ENCODE measurements around the gene CAST. TPM values are rescaled to one million over a fixed set of nuclear protein-coding genes. Genes with fewer than 3 reads are reported as not detected.

CAST gene
- polyA plus RNA-seq, 2 of the 4 experiments (the other 2 are of a cell fraction), result 163 to 257 TPM

GRCh38 chr5:96679293-96679692 is 17.1 kb downstream of the CAST start (continued):
- no peak for TF ChIP-seq CTCF (IDR thresholded peaks at IDR 0.05)
- TF ChIP-seq RARB (CRISPR knock-in tag; IDR thresholded peaks at IDR 0.05), result no peak

GRCh38 chr5:96680759-96681470 is 18.7 kb downstream of the CAST start:
- DNase-seq (ENCODE audit: low read depth in 1 of 2, low spot score in 1 of 2) (no peak), FAIRE-seq (no peak), ATAC-seq (no peak)
- Histone ChIP-seq H3K27ac (no peak overlapping the region), H3K4me3 (no peak overlapping the region), H3K4me2 (no peak overlapping the region), H3K9me3 (no peaks in the 10 kb centered on the region), H3K4me1 (peaks cover 16% of the 10 kb centered on the region; the same call in 2 of the 3 replicates)
- CTCF ChIA-PET, result interaction anchor here (1.9 to 13.6 kb wide), 2 partner anchors 10 to 65 kb away, joined by 5 to 155 read pairs; no protein-coding TSS in a partner anchor
- POLR2A ChIA-PET, result interaction anchor here (1.0 kb wide), 1 partner anchor 18 kb away, joined by 4 read pairs; the partner anchor contains the start of gene CAST
- WGBS (ENCODE audit: missing lambda C conversion rate), result 93% methylated on average over 11 of the region's 11 CpGs
- TF ChIP-seq TFCP2L1 (CRISPR knock-in tag; IDR thresholded peaks at IDR 0.05) (no peak), POLR2A (IDR thresholded peaks at IDR 0.05; ENCODE audit: low read length) (no peak), PBX3 (IDR thresholded peaks at IDR 0.05) (no peak), RNF2 (IDR thresholded peaks at IDR 0.05; ENCODE audit: borderline replicate concordance, low read depth) (no peak), JUN (IDR thresholded peaks at IDR 0.05) (no peak), HOXA7 (CRISPR knock-in tag; IDR thresholded peaks at IDR 0.05) (no peak), PHF8 (IDR thresholded peaks at IDR 0.05; ENCODE audit: borderline replicate concordance, low read depth) (no peak)

- no peak overlapping the region for H3K4me2 ChIP-seq
- H3K9me3 ChIP-seq, result no peaks in the 10 kb centered on the region
- POLR2A ChIA-PET, result interaction anchor here (1.9 kb wide), 1 partner anchor 22 kb away, joined by 5 read pairs; the partner anchor contains the start of gene CAST
- ATAC-seq (no peak), FAIRE-seq (no peak), DNase-seq (ENCODE audit: low read depth in 1 of 2, low spot score in 1 of 2) (no peak)
- 91% methylated on average over 1 of the region's 1 CpG for WGBS (ENCODE audit: missing lambda C conversion rate)
- H3K27ac ChIP-seq, result no peak overlapping the region
- no peak overlapping the region for H3K4me3 ChIP-seq
- H3K4me1 ChIP-seq, result peaks cover 27% of the 10 kb centered on the region; the same call in 2 of the 3 replicates
- TF ChIP-seq CTCF (IDR thresholded peaks at IDR 0.05), result no peak
- TF ChIP-seq PHF8 (IDR thresholded peaks at IDR 0.05; ENCODE audit: borderline replicate concordance, low read depth), result no peak
- CTCF ChIA-PET, result interaction anchor here (1.1 to 13.6 kb wide), 4 partner anchors 14 to 68 kb away, joined by 3 to 155 read pairs (median 5); partner anchors contain the start of gene CAST
These were observed 21.2 kb downstream of the CAST start for GRCh38 chr5:96683392-96683791.

GRCh38 chr5:96683810-96684209 is 21.6 kb downstream of the CAST start:
- POLR2A ChIA-PET, result interaction anchor here (1.9 kb wide), 1 partner anchor 22 kb away, joined by 5 read pairs; the partner anchor contains the start of gene CAST
- TF ChIP-seq MAX (IDR thresholded peaks at IDR 0.05) (no peak), SREBF2 (IDR thresholded peaks at IDR 0.05) (no peak), HMGXB4 (CRISPR knock-in tag; IDR thresholded peaks at IDR 0.05; ENCODE audit: borderline replicate concordance) (no peak), JUNB (IDR thresholded peaks at IDR 0.05) (no peak), JUN (IDR thresholded peaks at IDR 0.05) (no peak), GATA3 (IDR thresholded peaks at IDR 0.05; ENCODE audit: borderline replicate concordance) (no peak), HDAC2 (IDR thresholded peaks at IDR 0.05) (no peak), RAD21 (conservative IDR thresholded peaks at IDR 0.05 in 1 of 2, IDR thresholded peaks at IDR 0.05 in 1 of 2) (no peak), POLR2AphosphoS2 (conservative IDR thresholded peaks at IDR 0.05; ENCODE audit: low read length) (no peak), MYC (IDR thresholded peaks at IDR 0.05; ENCODE audit: borderline replicate concordance, low read length) (no peak), HOXB13 (CRISPR knock-in tag; IDR thresholded peaks at IDR 0.05; ENCODE audit: low read depth) (no peak), MAZ (IDR thresholded peaks at IDR 0.05; ENCODE audit: borderline replicate concordance, low read depth, low read length) (no peak), ESRRA (IDR thresholded peaks at IDR 0.05; ENCODE audit: borderline replicate concordance, low read length) (no peak), ZNF302 (CRISPR knock-in tag; IDR thresholded peaks at IDR 0.05) (no peak), HEYL (CRISPR knock-in tag; IDR thresholded peaks at IDR 0.05) (no peak)

More at GRCh38 chr5:96683810-96684209, 21.6 kb downstream of the CAST start:
- Histone ChIP-seq H3K4me2 (no peak overlapping the region), H3K4me1 (peaks cover 27% of the 10 kb centered on the region; the same call in 2 of the 3 replicates), H3K4me3 (no peak overlapping the region), H3K9me3 (no peaks in the 10 kb centered on the region), H3K27ac (no peak overlapping the region)
- CTCF ChIA-PET, result interaction anchor here (1.1 to 13.6 kb wide), 4 partner anchors 14 to 68 kb away, joined by 3 to 155 read pairs (median 5); partner anchors contain the start of gene CAST
- FAIRE-seq (no peak), DNase-seq (ENCODE audit: low read depth in 1 of 2, low spot score in 1 of 2) (no peak), ATAC-seq (no peak)
